G401 (cell line): ENCODE measurements around the gene SMKR1. TPM values are rescaled to one million over a fixed set of nuclear protein-coding genes. Genes with fewer than 3 reads are reported as not detected.
"Not testable (repeated sequence)": the region's sequence is repeated elsewhere in the genome, so short reads cannot be mapped to it uniquely, and the experiment has no call there.

Source experiments
- DNase-seq: peaks from one replicate; pipeline ENCODE4 v3.0.0-alpha.2; 2015; ENCODE audit warnings: low spot score
- in situ Hi-C: cut with HindIII; loops from 2 replicates; pipeline ENCODE4 v1.10.0; 2016; ENCODE audit warnings: low sequenced_read_pairs, mixed read lengths
- total RNA-seq: library from RNA; depleted of rRNA; stranded (reverse); fragments of >200 nt; shearing (Covaris generic); gene quantifications from 2 replicates; pipeline ENCODE4 v1.2.3, GENCODE V29; 2014

SMKR1 gene
- total RNA-seq, 1 experiment from 2014 or later: not detected

- no peak for DNase-seq
- in situ Hi-C loops: no loop called here
These were observed 20.0 kb downstream of the SMKR1 start for GRCh38 chr7:129522088-129522970.

GRCh38 chr7:129522971-129523340 lies 20.6 kb downstream of the SMKR1 start:
- DNase-seq: no peak
- in situ Hi-C loops: no loop called here

GRCh38 chr7:129523924-129524323 lies 21.6 kb downstream of the SMKR1 start:
- DNase-seq: no peak

GRCh38 chr7:129524405-129524804 lies 22.1 kb downstream of the SMKR1 start:
- DNase-seq, in situ Hi-C loops: not testable (repeated sequence)

More at GRCh38 chr7:129523924-129524323, 21.6 kb downstream of the SMKR1 start:
- in situ Hi-C loops: no loop called here

GRCh38 chr7:129525225-129525862 lies 23.0 kb downstream of the SMKR1 start:
- DNase-seq: no peak
- in situ Hi-C loops: no loop called here

GRCh38 chr7:129529643-129530042 lies 27.3 kb downstream of the SMKR1 start:
- no peak for DNase-seq
- in situ Hi-C loops: no loop called here

- in situ Hi-C loops: no loop called here
- no peak for DNase-seq
These were observed 28.6 kb downstream of the SMKR1 start for GRCh38 chr7:129530795-129531391.

GRCh38 chr7:129531721-129532120 lies 29.4 kb downstream of the SMKR1 start:
- in situ Hi-C loops: no loop called here

GRCh38 chr7:129532375-129532774 lies 30.0 kb downstream of the SMKR1 start:
- no peak for DNase-seq

More at GRCh38 chr7:129531721-129532120, 29.4 kb downstream of the SMKR1 start:
- DNase-seq: no peak

GRCh38 chr7:129534558-129535274 lies 32.4 kb downstream of the SMKR1 start:
- in situ Hi-C loops, DNase-seq: not testable (repeated sequence)

More at GRCh38 chr7:129532375-129532774, 30.0 kb downstream of the SMKR1 start:
- in situ Hi-C loops: no loop called here

GRCh38 chr7:129535896-129536295 lies 33.6 kb downstream of the SMKR1 start:
- DNase-seq: no peak
- in situ Hi-C loops: no loop called here

GRCh38 chr7:129536323-129536722 lies 34.0 kb downstream of the SMKR1 start:
- in situ Hi-C loops: no loop called here
- no peak for DNase-seq

- no peak for DNase-seq
These were observed 36.5 kb downstream of the SMKR1 start for GRCh38 chr7:129538790-129539189.

GRCh38 chr7:129540340-129540739 lies 38.0 kb downstream of the SMKR1 start:
- in situ Hi-C loops: no loop called here
- no peak for DNase-seq

More at GRCh38 chr7:129538790-129539189, 36.5 kb downstream of the SMKR1 start:
- in situ Hi-C loops: no loop called here

GRCh38 chr7:129544700-129545099 lies 42.4 kb downstream of the SMKR1 start:
- in situ Hi-C loops: no loop called here
- DNase-seq: no peak

GRCh38 chr7:129550693-129551360 lies 48.5 kb downstream of the SMKR1 start:
- in situ Hi-C loops: no loop called here
- DNase-seq: no peak

GRCh38 chr7:129553899-129554461 lies 51.6 kb downstream of the SMKR1 start:
- in situ Hi-C loops: no loop called here
- DNase-seq: no peak

GRCh38 chr7:129556607-129557133 lies 54.3 kb downstream of the SMKR1 start:
- in situ Hi-C loops: no loop called here
- no peak for DNase-seq
